SK-N-SH treated with all-trans-retinoic acid at 6 μM for 48 hours (cell line): ENCODE results near the gene MOV10.

Source experiments
- ATAC-seq: fragments of 200-7000 bp; cut with Tn5 transposase; 3 replicates; pipeline ENCODE4 v1.9.1; 2020; ENCODE audit warnings: mild to moderate bottlenecking, moderate library complexity
- CSDC2 ChIP-seq: fragments of 250-450 bp; sonication (Bioruptor Pico); IDR thresholded peaks from 2 replicates; pipeline ENCODE4 v1.5.0; 2020; ENCODE audit warnings: mild to moderate bottlenecking, moderate library complexity
- ISL1 ChIP-seq: fragments of 250-450 bp; sonication (Bioruptor Pico); IDR thresholded peaks from 2 replicates; pipeline ENCODE4 v2.1.2; 2022; ENCODE audit warnings: mild to moderate bottlenecking, moderate library complexity
- OSR1 ChIP-seq: fragments of 250-450 bp; sonication (Bioruptor Pico); IDR thresholded peaks from 2 replicates; pipeline ENCODE4 v1.8.0; 2022; ENCODE audit warnings: moderate library complexity, mild to moderate bottlenecking, inconsistent platforms
- PPARA ChIP-seq: fragments of 250-450 bp; sonication (Bioruptor Pico); IDR thresholded peaks from 2 replicates; pipeline ENCODE4 v1.5.0; 2020; ENCODE audit warnings: mild to moderate bottlenecking, borderline replicate concordance
- RARB ChIP-seq: fragments of 250-450 bp; sonication (Bioruptor Pico); IDR thresholded peaks from 2 replicates; pipeline ENCODE4 v1.8.0; 2021; ENCODE audit warnings: mild to moderate bottlenecking, moderate library complexity
- SNAI2 ChIP-seq: fragments of 250-450 bp; sonication (Bioruptor Pico); IDR thresholded peaks from 2 replicates; pipeline ENCODE4 v1.5.0; 2020; ENCODE audit warnings: mild to moderate bottlenecking, moderate library complexity
- TOX ChIP-seq: fragments of 250-450 bp; sonication (Bioruptor Pico); IDR thresholded peaks from 2 replicates; pipeline ENCODE4 v1.8.0; 2021; ENCODE audit warnings: mild to moderate bottlenecking, moderate library complexity, borderline replicate concordance
- ZC3H10 ChIP-seq: fragments of 250-450 bp; sonication (Bioruptor Pico); IDR thresholded peaks from 2 replicates; pipeline ENCODE4 v1.5.1; 2021; ENCODE audit warnings: mild to moderate bottlenecking, moderate library complexity
- ZFP3 ChIP-seq: fragments of 250-450 bp; sonication (Bioruptor Pico); IDR thresholded peaks from 2 replicates; pipeline ENCODE4 v1.5.0; 2020; ENCODE audit warnings: mild to moderate bottlenecking, moderate library complexity
- ZFP30 ChIP-seq: fragments of 450-650 bp; formaldehyde crosslinking; IDR thresholded peaks from 2 replicates; pipeline ENCODE4 v1.5.0; 2022; ENCODE audit warnings: mild to moderate bottlenecking, moderate library complexity
- ZNF565 ChIP-seq: fragments of 450-650 bp; formaldehyde crosslinking; conservative IDR thresholded peaks from 2 replicates; pipeline ENCODE4 v1.5.0; 2020; ENCODE audit warnings: low read depth, mild to moderate bottlenecking, moderate library complexity
- ZNF70 ChIP-seq: fragments of 450-650 bp; formaldehyde crosslinking; IDR thresholded peaks from 2 replicates; pipeline ENCODE4 v1.5.0; 2020; ENCODE audit warnings: mild to moderate bottlenecking, moderate library complexity
- ZNF8 ChIP-seq: fragments of 450-650 bp; formaldehyde crosslinking; IDR thresholded peaks from 2 replicates; pipeline ENCODE4 v1.5.0; 2020; ENCODE audit warnings: mild to moderate bottlenecking, moderate library complexity
- TF ChIP-seq, protein P1 (sequence below): fragments of 250-450 bp; sonication (Bioruptor Pico); IDR thresholded peaks from 2 replicates; pipeline ENCODE4 v1.5.1; 2020; ENCODE audit warnings: low read depth, mild to moderate bottlenecking, moderate library complexity
- TF ChIP-seq, protein P2 (sequence below): fragments of 250-450 bp; sonication (Bioruptor Pico); IDR thresholded peaks from 2 replicates; pipeline ENCODE4 v1.8.0; 2020; ENCODE audit warnings: mild to moderate bottlenecking, moderate library complexity, borderline replicate concordance
- TF ChIP-seq, protein P3 (sequence below): fragments of 250-450 bp; sonication (Bioruptor Pico); IDR thresholded peaks from 2 replicates; pipeline ENCODE4 v1.8.0; 2021; ENCODE audit warnings: low read depth, mild to moderate bottlenecking, moderate library complexity, borderline replicate concordance
- TF ChIP-seq, protein P4 (sequence below): fragments of 250-450 bp; sonication (Bioruptor Pico); IDR thresholded peaks from 2 replicates; pipeline ENCODE4 v1.5.1; 2021; ENCODE audit warnings: mild to moderate bottlenecking, moderate library complexity

The MOV10 gene

DNA sequence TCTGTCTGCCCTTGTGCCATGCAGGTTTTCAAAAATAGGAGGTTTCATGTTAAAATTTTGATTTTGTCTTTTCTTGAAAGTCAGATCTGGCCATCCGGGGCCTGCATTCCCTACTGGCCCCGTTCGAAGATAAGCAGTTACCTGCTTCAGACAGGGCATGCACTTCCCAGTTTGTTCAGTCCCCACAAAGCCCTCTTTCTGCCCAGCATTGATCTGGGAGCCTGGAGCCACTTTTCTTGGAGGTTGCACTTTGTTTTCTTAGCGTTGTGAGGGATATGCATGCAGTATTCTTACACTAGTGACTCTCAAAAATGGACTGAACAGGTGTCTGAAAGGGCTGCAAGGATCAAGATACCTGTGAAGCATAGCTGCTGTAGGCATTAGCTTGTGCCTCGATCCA is 11.5 kb downstream of the MOV10 start:
- no peak for ATAC-seq
- TF ChIP-seq ISL1 (CRISPR knock-in tag) (no peak), PPARA (no peak), TOX (no peak), ZFP30 (no peak), OSR1 (CRISPR knock-in tag) (no peak), ZNF70 (CRISPR knock-in tag) (no peak), ZNF8 (CRISPR knock-in tag) (no peak), ZC3H10 (CRISPR knock-in tag) (no peak)
- TF ChIP-seq, protein P1, sequence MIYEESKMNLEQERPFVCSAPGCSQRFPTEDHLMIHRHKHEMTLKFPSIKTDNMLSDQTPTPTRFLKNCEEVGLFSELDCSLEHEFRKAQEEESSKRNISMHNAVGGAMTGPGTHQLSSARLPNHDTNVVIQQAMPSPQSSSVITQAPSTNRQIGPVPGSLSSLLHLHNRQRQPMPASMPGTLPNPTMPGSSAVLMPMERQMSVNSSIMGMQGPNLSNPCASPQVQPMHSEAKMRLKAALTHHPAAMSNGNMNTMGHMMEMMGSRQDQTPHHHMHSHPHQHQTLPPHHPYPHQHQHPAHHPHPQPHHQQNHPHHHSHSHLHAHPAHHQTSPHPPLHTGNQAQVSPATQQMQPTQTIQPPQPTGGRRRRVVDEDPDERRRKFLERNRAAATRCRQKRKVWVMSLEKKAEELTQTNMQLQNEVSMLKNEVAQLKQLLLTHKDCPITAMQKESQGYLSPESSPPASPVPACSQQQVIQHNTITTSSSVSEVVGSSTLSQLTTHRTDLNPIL (CRISPR knock-in tag) = no peak
- TF ChIP-seq, protein P2, sequence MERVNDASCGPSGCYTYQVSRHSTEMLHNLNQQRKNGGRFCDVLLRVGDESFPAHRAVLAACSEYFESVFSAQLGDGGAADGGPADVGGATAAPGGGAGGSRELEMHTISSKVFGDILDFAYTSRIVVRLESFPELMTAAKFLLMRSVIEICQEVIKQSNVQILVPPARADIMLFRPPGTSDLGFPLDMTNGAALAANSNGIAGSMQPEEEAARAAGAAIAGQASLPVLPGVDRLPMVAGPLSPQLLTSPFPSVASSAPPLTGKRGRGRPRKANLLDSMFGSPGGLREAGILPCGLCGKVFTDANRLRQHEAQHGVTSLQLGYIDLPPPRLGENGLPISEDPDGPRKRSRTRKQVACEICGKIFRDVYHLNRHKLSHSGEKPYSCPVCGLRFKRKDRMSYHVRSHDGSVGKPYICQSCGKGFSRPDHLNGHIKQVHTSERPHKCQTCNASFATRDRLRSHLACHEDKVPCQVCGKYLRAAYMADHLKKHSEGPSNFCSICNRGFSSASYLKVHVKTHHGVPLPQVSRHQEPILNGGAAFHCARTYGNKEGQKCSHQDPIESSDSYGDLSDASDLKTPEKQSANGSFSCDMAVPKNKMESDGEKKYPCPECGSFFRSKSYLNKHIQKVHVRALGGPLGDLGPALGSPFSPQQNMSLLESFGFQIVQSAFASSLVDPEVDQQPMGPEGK (CRISPR knock-in tag) = no peak
- TF ChIP-seq, protein P3, sequence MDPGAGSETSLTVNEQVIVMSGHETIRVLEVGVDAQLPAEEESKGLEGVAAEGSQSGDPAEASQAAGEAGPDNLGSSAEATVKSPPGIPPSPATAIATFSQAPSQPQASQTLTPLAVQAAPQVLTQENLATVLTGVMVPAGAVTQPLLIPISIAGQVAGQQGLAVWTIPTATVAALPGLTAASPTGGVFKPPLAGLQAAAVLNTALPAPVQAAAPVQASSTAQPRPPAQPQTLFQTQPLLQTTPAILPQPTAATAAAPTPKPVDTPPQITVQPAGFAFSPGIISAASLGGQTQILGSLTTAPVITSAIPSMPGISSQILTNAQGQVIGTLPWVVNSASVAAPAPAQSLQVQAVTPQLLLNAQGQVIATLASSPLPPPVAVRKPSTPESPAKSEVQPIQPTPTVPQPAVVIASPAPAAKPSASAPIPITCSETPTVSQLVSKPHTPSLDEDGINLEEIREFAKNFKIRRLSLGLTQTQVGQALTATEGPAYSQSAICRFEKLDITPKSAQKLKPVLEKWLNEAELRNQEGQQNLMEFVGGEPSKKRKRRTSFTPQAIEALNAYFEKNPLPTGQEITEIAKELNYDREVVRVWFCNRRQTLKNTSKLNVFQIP (CRISPR knock-in tag) = no peak
- TF ChIP-seq, protein P4, sequence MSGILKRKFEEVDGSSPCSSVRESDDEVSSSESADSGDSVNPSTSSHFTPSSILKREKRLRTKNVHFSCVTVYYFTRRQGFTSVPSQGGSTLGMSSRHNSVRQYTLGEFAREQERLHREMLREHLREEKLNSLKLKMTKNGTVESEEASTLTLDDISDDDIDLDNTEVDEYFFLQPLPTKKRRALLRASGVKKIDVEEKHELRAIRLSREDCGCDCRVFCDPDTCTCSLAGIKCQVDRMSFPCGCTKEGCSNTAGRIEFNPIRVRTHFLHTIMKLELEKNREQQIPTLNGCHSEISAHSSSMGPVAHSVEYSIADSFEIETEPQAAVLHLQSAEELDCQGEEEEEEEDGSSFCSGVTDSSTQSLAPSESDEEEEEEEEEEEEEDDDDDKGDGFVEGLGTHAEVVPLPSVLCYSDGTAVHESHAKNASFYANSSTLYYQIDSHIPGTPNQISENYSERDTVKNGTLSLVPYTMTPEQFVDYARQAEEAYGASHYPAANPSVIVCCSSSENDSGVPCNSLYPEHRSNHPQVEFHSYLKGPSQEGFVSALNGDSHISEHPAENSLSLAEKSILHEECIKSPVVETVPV (CRISPR knock-in tag) = no peak

DNA sequence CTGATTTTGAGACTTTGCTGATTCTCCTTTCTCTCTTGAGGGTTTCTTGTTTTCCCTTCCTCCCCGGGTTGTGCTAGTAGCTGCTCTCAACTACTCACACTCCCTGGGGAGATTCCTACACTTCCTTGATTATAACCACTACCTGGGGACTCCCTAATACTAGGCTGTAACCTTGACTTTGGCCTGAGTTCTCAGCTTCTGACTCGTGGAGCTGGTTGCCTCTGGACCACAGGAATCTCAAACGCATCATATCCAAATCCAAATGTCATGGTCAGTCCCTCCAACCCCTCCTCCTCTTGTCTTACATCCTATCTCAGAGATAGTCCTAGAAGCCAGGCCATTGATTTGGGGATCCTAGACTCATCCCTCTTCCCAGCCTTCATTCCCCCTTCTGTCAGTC is 12.0 kb downstream of the MOV10 start:
- ATAC-seq = no peak
- TF ChIP-seq SNAI2 (CRISPR knock-in tag) = no peak
- TF ChIP-seq RARB (CRISPR knock-in tag) = no peak
- no peak for TF ChIP-seq ZFP3 (CRISPR knock-in tag)
- no peak for TF ChIP-seq OSR1 (CRISPR knock-in tag)
- TF ChIP-seq ZC3H10 (CRISPR knock-in tag) = no peak
- TF ChIP-seq ZNF565 (CRISPR knock-in tag) = no peak
- TF ChIP-seq, protein P2 (CRISPR knock-in tag) = no peak
- TF ChIP-seq ZNF70 (CRISPR knock-in tag) = no peak

DNA sequence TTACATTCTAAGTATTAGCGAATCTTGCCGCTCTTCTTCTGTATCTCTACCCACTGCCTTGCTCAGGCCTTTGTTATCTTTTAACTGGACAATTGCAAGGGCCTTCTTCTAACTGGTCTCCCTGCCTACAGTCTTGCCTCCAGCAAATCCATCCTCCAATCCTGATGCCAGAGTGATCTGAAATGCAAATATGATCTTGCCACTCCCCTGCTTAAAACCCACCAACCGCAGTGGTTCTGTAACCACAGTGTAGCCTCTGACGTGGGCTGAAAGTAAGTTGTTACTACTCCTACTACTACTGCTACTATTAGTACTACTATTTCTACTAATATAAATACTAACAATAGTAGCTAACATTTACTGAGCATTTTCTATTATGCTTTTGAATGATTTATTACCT is 12.4 kb downstream of the MOV10 start:
- ATAC-seq = peak; percentile 24; the same call in 1 of the 3 replicates
- no peak for TF ChIP-seq PPARA
- no peak for TF ChIP-seq CSDC2 (CRISPR knock-in tag)
- TF ChIP-seq TOX = no peak
- no peak for TF ChIP-seq SNAI2 (CRISPR knock-in tag)
- TF ChIP-seq ZNF565 (CRISPR knock-in tag) = no peak
- TF ChIP-seq, protein P1 (CRISPR knock-in tag) = no peak
- TF ChIP-seq, protein P3 (CRISPR knock-in tag) = no peak
- no peak for TF ChIP-seq OSR1 (CRISPR knock-in tag)
- TF ChIP-seq RARB (CRISPR knock-in tag) = no peak
- TF ChIP-seq, all 23 proteins: peak for 0
